PFSK-1 (cell line): Measurements from ENCODE around the gene AGTR1.

Experiments
- FOXP2 ChIP-seq: optimal IDR thresholded peaks from 2 replicates; pipeline ENCODE3; 2011; ENCODE audit warnings: borderline replicate concordance, control low read depth, inconsistent platforms; ENCODE audit not compliant: insufficient read depth; ENCODE audit errors: extremely low read length, extremely low read depth
- POLR2AphosphoS5 ChIP-seq: IDR thresholded peaks from 2 replicates; pipeline ENCODE4 v1.6.1; 2012; ENCODE audit warnings: low read depth, mild to moderate bottlenecking, control low read depth, low read length, moderate library complexity
- REST ChIP-seq, 2 experiments: IDR thresholded peaks; 2 replicates each; pipeline versions ENCODE4 v1.6.1 to v1.8.0; 2011 to 2012; ENCODE audit warnings: low read depth in 2 of 2, low read length in 2 of 2, control low read depth in 1 of 2, inconsistent platforms in 1 of 2, mild to moderate bottlenecking in 1 of 2, moderate library complexity in 1 of 2; ENCODE audit not compliant: insufficient read depth in 1 of 2
- SIN3A ChIP-seq: IDR thresholded peaks from 2 replicates; pipeline ENCODE4 v1.6.1; 2012; ENCODE audit warnings: mild to moderate bottlenecking, low read length, moderate library complexity, borderline replicate concordance; ENCODE audit not compliant: insufficient read depth
- TAF1 ChIP-seq: IDR thresholded peaks from 2 replicates; pipeline ENCODE4 v1.6.1; 2012; ENCODE audit warnings: low read length, control low read depth, borderline replicate concordance; ENCODE audit not compliant: insufficient read depth

DNA sequence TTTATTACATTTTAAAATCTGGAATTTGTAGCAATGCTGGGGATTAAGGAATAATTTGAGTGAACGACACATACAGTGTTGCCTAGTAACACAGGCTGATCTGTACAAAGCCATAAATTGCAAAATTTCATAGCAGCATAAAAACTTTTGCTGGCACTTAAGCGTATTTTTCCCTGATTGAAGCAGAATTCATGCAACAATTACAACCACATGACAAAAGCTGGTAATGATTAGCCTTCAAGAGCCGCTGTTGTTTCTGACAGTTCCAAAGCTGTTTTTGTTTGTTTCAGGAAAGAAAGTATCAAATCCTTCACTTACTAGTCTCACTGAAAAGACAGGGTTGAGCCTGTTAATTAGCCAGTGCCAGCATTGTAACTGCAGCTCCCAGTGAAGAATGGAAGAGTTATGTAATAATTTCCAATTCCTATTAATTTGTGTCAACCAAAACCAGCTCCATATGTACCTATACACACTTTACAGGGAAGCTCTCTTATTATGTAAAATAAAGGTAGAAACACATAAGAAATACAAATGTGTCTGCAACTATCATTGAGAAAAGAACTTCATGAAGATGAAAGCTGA, 60.7 kb downstream of the AGTR1 start:
- no peak for TF ChIP-seq POLR2AphosphoS5
- TF ChIP-seq TAF1: no peak
- no peak for TF ChIP-seq SIN3A
- TF ChIP-seq REST (IDR thresholded peaks at IDR 0.05; ENCODE audit: insufficient read depth in 1 of 2, low read depth in 2 of 2, low read length in 2 of 2): no peak
- TF ChIP-seq FOXP2: no peak
